Right atrium auricular region (tissue), 2 donors: ENCODE results near the gene DDR1. TPM values are rescaled to one million over a fixed set of nuclear protein-coding genes. Genes with fewer than 3 reads are reported as not detected.
"Not testable (repeated sequence)": the region's sequence is repeated elsewhere in the genome, so short reads cannot be mapped to it uniquely, and the experiment has no call there.

Source experiments
- DNase-seq: peaks from one replicate; pipeline ENCODE4 v3.0.0-alpha.2; 2019; ENCODE audit warnings: low spot score
- H3K27ac ChIP-seq, 2 donors: fragments of 200-600 bp; sonication (generic); 1 replicate in 1 of 2; 2 replicates in 1 of 2; pipeline ENCODE4 v1.5.1; 2016 to 2019
- H3K27me3 ChIP-seq, 2 donors: fragments of 200-600 bp; sonication (generic); one replicate each; pipeline versions ENCODE4 v1.5.1 to v1.6.0; 2017 to 2019
- H3K36me3 ChIP-seq: fragments of 200-600 bp; sonication (generic); one replicate; pipeline ENCODE4 v1.5.1; 2016
- H3K4me1 ChIP-seq, 2 donors: fragments of 200-600 bp; sonication (generic); one replicate each; pipeline versions ENCODE4 v1.5.1 to v1.6.0; 2017 to 2019
- H3K4me3 ChIP-seq, 2 donors: fragments of 200-600 bp; sonication (generic); 1 replicate in 1 of 2; 2 replicates in 1 of 2; pipeline ENCODE4 v1.5.1; 2017 to 2019; ENCODE audit warnings: mild to moderate bottlenecking in 1 of 2, moderate library complexity in 1 of 2
- H3K9me3 ChIP-seq, 2 donors: fragments of 200-600 bp; sonication (generic); one replicate each; pipeline ENCODE4 v1.5.1; 2019
- CTCF ChIP-seq, 2 donors: fragments of 200-600 bp; sonication (generic); IDR thresholded peaks; one replicate each; pipeline ENCODE4 v1.5.1; 2019; ENCODE audit warnings: antibody characterized with exemption in 2 of 2
- total RNA-seq, 2 donors: library from RNA; depleted of rRNA; stranded (reverse); fragments of >200 nt; gene quantifications; one replicate each; pipeline ENCODE4 v1.1.0, GENCODE V29; 2016

The DDR1 gene
- total RNA-seq, 2 donors from 2014 or later, result 61.7 to 106 TPM

DNA sequence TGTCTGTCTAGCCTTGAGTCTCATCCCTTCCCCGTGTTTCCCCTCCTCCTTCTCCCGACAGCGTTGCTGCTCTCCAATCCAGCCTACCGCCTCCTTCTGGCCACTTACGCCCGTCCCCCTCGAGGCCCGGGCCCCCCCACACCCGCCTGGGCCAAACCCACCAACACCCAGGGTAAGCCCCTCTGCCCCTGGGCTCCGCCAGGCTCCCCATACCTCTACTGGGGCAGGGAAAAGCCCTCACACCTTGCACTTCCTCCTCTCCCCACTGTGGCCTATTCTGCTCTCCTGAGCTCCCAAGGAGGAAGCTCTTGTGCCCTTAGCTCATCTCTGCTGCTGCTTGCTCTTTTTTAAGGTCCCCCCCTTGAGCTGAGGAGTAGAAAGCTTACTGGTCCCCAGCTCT lies 11.0 kb downstream of the DDR1 start:
- no peak for TF ChIP-seq CTCF (IDR thresholded peaks at IDR 0.05)
- Histone ChIP-seq H3K27ac (no peak overlapping the region), H3K4me1 (no peaks in the 10 kb centered on the region), H3K27me3 (no peaks in the 10 kb centered on the region), H3K36me3 (peaks cover 84% of the 10 kb centered on the region), H3K9me3 (no peaks in the 10 kb centered on the region), H3K4me3 (no peak overlapping the region)
- no peak for DNase-seq

DNA sequence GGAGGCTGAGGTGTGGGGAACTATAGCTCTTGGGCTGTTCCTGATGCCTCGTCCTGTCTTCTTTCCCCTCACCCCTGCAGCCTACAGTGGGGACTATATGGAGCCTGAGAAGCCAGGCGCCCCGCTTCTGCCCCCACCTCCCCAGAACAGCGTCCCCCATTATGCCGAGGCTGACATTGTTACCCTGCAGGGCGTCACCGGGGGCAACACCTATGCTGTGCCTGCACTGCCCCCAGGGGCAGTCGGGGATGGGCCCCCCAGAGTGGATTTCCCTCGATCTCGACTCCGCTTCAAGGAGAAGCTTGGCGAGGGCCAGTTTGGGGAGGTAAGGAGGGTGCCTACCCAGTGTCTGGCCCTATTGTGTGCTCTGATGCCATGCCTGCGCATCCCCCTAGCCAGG lies 12.2 kb downstream of the DDR1 start:
- peaks cover 74% of the 10 kb centered on the region for H3K36me3 ChIP-seq
- H3K9me3 ChIP-seq, result no peaks in the 10 kb centered on the region
- no peaks in the 10 kb centered on the region for H3K4me1 ChIP-seq
- H3K27ac ChIP-seq, result no peak overlapping the region
- no peaks in the 10 kb centered on the region for H3K27me3 ChIP-seq
- TF ChIP-seq CTCF (IDR thresholded peaks at IDR 0.05), result no peak
- H3K4me3 ChIP-seq, result no peak overlapping the region
- no peak for DNase-seq

- no peak overlapping the region for H3K27ac ChIP-seq
- H3K4me1 ChIP-seq, result no peaks in the 10 kb centered on the region
- peaks cover 63% of the 10 kb centered on the region for H3K36me3 ChIP-seq
- TF ChIP-seq CTCF (IDR thresholded peaks at IDR 0.05), result no peak
- DNase-seq, result no peak
- no peaks in the 10 kb centered on the region for H3K9me3 ChIP-seq
- no peaks in the 10 kb centered on the region for H3K27me3 ChIP-seq
- no peak overlapping the region for H3K4me3 ChIP-seq
Observed at GRCh38 chr6:30897882-30898281, 13.6 kb downstream of the DDR1 start.

DNA sequence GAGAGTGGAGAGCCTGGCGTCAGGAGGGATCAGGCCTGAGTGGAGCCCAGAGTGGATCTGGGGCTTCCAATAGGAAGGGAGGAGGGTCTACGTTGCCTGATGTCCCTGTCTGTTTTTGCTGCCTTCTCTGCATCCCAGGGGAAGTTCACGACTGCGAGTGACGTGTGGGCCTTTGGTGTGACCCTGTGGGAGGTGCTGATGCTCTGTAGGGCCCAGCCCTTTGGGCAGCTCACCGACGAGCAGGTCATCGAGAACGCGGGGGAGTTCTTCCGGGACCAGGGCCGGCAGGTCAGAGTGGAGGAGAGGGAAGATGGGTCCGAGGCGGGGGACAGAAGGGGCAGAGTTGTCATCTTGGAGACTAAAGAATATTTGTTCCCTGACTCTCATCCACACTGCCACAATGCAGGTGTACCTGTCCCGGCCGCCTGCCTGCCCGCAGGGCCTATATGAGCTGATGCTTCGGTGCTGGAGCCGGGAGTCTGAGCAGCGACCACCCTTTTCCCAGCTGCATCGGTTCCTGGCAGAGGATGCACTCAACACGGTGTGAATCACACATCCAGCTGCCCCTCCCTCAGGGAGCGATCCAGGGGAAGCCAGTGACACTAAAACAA lies 14.5 kb downstream of the DDR1 start:
- H3K27ac ChIP-seq, result no peak overlapping the region

DNA sequence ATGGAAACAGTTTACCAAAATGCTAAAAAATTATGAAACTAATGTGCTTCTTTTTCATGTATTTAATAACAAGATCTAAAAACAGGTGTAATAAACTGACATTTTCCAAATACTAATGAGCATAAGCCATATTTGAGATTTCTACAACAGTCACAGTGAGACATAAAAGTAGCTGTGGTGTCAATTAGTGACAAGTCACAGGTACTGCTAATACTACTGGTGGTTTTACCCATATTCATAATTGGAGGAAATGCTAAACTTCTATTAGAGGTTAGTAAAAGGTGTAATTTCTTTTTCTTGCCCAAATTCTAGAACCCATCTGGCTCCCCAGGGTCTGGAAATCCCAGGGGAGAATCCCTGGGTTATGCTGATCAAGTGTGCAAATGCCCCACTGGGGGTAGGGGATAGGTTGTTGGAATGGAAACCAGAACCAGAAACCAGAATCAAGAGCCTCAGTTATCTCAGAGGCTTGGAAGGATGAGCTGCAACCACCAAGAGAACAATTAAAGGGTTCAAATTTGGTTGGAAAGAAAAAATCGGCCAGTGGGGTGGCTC lies 16.6 kb downstream of the DDR1 start:
- peaks cover 35% of the 10 kb centered on the region for H3K36me3 ChIP-seq
- no peaks in the 10 kb centered on the region for H3K27me3 ChIP-seq
- DNase-seq, result no peak
- no peaks in the 10 kb centered on the region for H3K4me1 ChIP-seq
- no peaks in the 10 kb centered on the region for H3K9me3 ChIP-seq
- H3K4me3 ChIP-seq, result no peak overlapping the region
- H3K27ac ChIP-seq, result no peak overlapping the region
- no peak for TF ChIP-seq CTCF (IDR thresholded peaks at IDR 0.05)

More for the DNA sequence above, 14.5 kb downstream of the DDR1 start:
- no peaks in the 10 kb centered on the region for H3K9me3 ChIP-seq
- H3K4me3 ChIP-seq, result no peak overlapping the region
- no peak for DNase-seq
- peaks cover 54% of the 10 kb centered on the region for H3K36me3 ChIP-seq
- H3K27me3 ChIP-seq, result no peaks in the 10 kb centered on the region
- H3K4me1 ChIP-seq, result no peaks in the 10 kb centered on the region
- no peak for TF ChIP-seq CTCF (IDR thresholded peaks at IDR 0.05)

- Histone ChIP-seq H3K27ac (no peak overlapping the region), H3K4me1 (no peaks in the 10 kb centered on the region), H3K36me3 (peaks cover 30% of the 10 kb centered on the region), H3K27me3 (no peaks in the 10 kb centered on the region), H3K9me3 (no peaks in the 10 kb centered on the region), H3K4me3 (no peak overlapping the region)
- no peak for DNase-seq
- no peak for TF ChIP-seq CTCF (IDR thresholded peaks at IDR 0.05)
Observed at GRCh38 chr6:30901436-30901835, 17.1 kb downstream of the DDR1 start.

- H3K36me3 ChIP-seq, result peaks cover 22% of the 10 kb centered on the region
- DNase-seq, H3K9me3 ChIP-seq, H3K4me1 ChIP-seq, H3K27ac ChIP-seq, H3K4me3 ChIP-seq, H3K27me3 ChIP-seq: not testable (repeated sequence)
Observed at GRCh38 chr6:30902196-30902595, 17.9 kb downstream of the DDR1 start.
